Parathyroid adenoma (tissue), 2 donors: ENCODE measurements around the gene ADGRD2.

Experiments
- H2AFZ ChIP-seq: fragments of 300-600 bp; sonication (generic); one replicate; pipeline ENCODE4 v1.7.0; 2017; ENCODE audit warnings: antibody characterized with exemption, mild to moderate bottlenecking
- H3K27ac ChIP-seq: fragments of 300-600 bp; sonication (generic); one replicate; pipeline ENCODE4 v1.7.0; 2017
- H3K27me3 ChIP-seq: fragments of 300-600 bp; sonication (generic); one replicate; pipeline ENCODE4 v1.7.0; 2017; ENCODE audit warnings: low read length; ENCODE audit not compliant: control insufficient read depth, insufficient read depth
- H3K36me3 ChIP-seq: fragments of 300-600 bp; sonication (generic); one replicate; pipeline ENCODE4 v1.7.0; 2017; ENCODE audit warnings: low read length; ENCODE audit not compliant: control insufficient read depth, insufficient read depth
- H3K4me1 ChIP-seq: fragments of 300-600 bp; sonication (generic); one replicate; pipeline ENCODE4 v1.7.0; 2017; ENCODE audit warnings: control low read depth
- H3K4me2 ChIP-seq: fragments of 300-600 bp; sonication (generic); one replicate; pipeline ENCODE4 v1.7.0; 2017; ENCODE audit warnings: low read length
- H3K4me3 ChIP-seq: fragments of 300-600 bp; sonication (generic); one replicate; pipeline ENCODE4 v1.7.0; 2017; ENCODE audit warnings: low read depth, low read length
- H3K79me2 ChIP-seq: fragments of 300-600 bp; sonication (generic); one replicate; pipeline ENCODE4 v1.7.0; 2017; ENCODE audit warnings: control low read depth
- H3K9ac ChIP-seq: fragments of 300-600 bp; sonication (generic); one replicate; pipeline ENCODE4 v1.7.0; 2017; ENCODE audit warnings: mild to moderate bottlenecking
- H3K9me3 ChIP-seq: fragments of 300-600 bp; sonication (generic); one replicate; pipeline ENCODE4 v1.7.0; 2017; ENCODE audit warnings: low read length; ENCODE audit not compliant: control insufficient read depth
- TF ChIP-seq, protein P1 (sequence below): fragments of 300-600 bp; sonication (generic); IDR thresholded peaks from one replicate; pipeline ENCODE4 v1.7.0; 2017; ENCODE audit warnings: antibody characterized with exemption, mild to moderate bottlenecking
- donor health status: primary hyperparathyroidism.

The ADGRD2 gene

DNA sequence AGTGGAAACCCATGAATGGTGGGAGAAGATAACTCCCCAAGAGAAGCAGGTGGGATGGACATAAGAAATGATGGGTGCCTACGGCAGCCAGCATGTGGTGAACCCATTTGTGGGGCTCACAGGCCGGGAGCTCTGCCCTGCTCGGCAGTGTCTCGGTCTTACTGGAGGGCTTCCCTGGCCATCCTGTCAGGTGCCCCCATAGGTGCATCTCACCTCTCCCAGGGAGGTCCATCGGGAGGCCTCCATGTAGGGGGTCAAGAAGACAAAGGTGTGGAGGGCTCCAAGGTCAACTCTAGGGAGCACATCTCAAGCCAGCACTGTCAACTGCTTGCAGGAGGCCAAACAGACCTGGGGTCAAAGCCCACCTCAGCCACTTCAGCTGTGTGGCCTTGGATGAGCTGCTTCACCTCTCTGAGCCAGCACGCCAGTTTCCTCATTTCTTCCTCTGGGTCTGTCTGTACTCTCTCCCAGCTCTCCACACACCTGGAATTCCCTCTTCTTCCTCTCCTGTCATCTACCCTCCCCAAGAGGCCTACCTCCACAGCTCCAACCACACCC is 10.5 kb upstream of the ADGRD2 start:
- Histone ChIP-seq H3K9ac (no peak overlapping the region), H3K27ac (no peak overlapping the region), H2AFZ (no peak overlapping the region), H3K79me2 (no peaks in the 10 kb centered on the region), H3K4me1 (no peaks in the 10 kb centered on the region), H3K27me3 (no peaks in the 10 kb centered on the region), H3K36me3 (no peaks in the 10 kb centered on the region), H3K9me3 (no peaks in the 10 kb centered on the region), H3K4me3 (no peak overlapping the region), H3K4me2 (no peak overlapping the region)
- TF ChIP-seq, protein P1, sequence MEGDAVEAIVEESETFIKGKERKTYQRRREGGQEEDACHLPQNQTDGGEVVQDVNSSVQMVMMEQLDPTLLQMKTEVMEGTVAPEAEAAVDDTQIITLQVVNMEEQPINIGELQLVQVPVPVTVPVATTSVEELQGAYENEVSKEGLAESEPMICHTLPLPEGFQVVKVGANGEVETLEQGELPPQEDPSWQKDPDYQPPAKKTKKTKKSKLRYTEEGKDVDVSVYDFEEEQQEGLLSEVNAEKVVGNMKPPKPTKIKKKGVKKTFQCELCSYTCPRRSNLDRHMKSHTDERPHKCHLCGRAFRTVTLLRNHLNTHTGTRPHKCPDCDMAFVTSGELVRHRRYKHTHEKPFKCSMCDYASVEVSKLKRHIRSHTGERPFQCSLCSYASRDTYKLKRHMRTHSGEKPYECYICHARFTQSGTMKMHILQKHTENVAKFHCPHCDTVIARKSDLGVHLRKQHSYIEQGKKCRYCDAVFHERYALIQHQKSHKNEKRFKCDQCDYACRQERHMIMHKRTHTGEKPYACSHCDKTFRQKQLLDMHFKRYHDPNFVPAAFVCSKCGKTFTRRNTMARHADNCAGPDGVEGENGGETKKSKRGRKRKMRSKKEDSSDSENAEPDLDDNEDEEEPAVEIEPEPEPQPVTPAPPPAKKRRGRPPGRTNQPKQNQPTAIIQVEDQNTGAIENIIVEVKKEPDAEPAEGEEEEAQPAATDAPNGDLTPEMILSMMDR, result no peak

DNA sequence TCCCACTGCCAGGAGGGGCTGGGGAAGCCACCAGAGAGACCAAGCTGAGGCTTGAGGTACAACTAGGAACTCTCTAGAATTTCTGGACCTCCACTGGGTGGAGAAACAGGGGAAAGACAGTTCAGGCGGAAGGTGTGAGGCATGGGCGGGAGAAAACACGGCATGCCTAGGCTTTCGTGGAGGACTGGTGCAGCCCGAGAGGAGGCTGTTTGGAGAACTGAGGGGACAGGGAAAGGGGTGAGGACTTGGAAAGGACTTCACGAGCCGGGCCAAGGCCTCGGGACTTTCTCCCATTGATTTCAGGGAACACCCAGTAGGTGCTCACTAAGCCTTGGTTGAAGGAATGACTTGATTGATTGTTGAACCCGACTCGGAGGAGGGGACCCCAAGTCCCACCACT is 9.5 kb upstream of the ADGRD2 start:
- Histone ChIP-seq H3K9me3 (no peaks in the 10 kb centered on the region), H3K9ac (no peak overlapping the region), H3K36me3 (no peaks in the 10 kb centered on the region), H3K4me2 (no peak overlapping the region), H2AFZ (no peak overlapping the region), H3K4me1 (no peaks in the 10 kb centered on the region), H3K27me3 (no peaks in the 10 kb centered on the region), H3K27ac (no peak overlapping the region), H3K4me3 (no peak overlapping the region), H3K79me2 (no peaks in the 10 kb centered on the region)
- TF ChIP-seq, protein P1, result no peak

DNA sequence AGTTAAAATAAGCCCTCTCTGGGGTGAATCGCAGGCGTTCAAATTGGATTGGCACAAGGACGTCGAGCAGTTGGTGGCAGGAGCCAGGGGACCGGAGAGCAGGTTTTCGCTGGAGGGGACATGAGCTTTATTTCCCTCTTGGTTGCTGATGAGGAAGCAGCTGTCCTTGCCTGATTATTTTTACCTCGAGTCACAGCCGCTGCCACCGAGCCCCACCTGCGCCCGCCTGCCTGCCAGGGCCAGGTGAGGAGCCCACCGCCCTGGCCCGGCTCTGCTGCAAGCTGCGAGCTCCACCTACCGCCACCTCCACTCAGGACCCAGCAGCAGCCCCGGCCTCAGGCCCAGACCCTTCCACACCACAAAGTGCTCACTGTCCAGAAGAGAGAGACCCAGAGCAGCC is 9.0 kb upstream of the ADGRD2 start:
- TF ChIP-seq, protein P1, result no peak
- Histone ChIP-seq H2AFZ (no peak overlapping the region), H3K9ac (no peak overlapping the region)

DNA sequence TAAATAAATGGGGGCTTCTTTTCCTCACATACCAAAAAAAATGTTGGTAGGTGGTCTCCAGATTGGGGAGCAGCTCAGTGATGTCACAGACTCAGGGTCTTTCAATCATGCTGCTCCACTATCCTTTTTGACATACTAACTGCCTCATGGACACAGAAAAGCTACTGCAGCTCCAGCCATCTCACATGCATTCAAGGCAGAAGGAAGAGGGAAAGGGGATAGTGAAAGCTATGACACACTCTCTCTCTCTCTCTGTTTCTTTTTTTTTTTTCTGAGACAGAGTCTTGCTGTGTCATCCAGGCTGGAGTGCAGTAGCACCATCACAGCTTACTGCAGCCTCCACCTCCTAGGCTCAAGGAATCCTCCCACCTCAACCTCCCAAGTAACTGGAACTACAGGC is 7.9 kb upstream of the ADGRD2 start:
- TF ChIP-seq, protein P1, result no peak
- Histone ChIP-seq H3K27me3 (no peaks in the 10 kb centered on the region), H2AFZ (no peak overlapping the region)

More for the DNA sequence above, 9.0 kb upstream of the ADGRD2 start:
- Histone ChIP-seq H3K4me3 (no peak overlapping the region), H3K9me3 (no peaks in the 10 kb centered on the region), H3K4me1 (no peaks in the 10 kb centered on the region), H3K79me2 (no peaks in the 10 kb centered on the region), H3K27me3 (no peaks in the 10 kb centered on the region), H3K36me3 (no peaks in the 10 kb centered on the region), H3K4me2 (no peak overlapping the region), H3K27ac (no peak overlapping the region)

DNA sequence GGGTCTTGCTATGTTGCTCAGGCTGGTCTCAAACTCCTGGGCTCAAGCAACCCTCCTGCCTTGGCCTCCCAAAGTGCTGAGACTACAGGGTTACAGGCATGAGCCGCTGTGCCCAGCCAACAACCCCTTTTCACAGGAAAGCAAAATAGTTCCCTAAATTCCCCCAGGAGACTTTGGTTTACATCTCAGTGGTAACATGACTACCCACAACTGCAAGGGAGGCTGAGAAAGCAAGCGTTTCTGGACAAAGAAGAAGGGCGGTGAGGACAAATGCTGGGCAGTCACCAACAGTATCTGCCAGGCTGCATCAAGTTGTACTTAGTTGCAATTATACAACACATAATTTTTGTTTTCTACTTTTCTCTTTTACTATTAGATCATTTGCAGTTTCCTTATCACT is 7.4 kb upstream of the ADGRD2 start:
- TF ChIP-seq, protein P1, result no peak
- H3K4me1 ChIP-seq, result no peaks in the 10 kb centered on the region
- H3K4me3 ChIP-seq, result no peak overlapping the region
- H3K79me2 ChIP-seq, result no peaks in the 10 kb centered on the region
- no peak overlapping the region for H3K9ac ChIP-seq
- H3K27me3 ChIP-seq, result no peaks in the 10 kb centered on the region
- no peak overlapping the region for H3K27ac ChIP-seq
- H3K36me3 ChIP-seq, result no peaks in the 10 kb centered on the region
- H3K4me2 ChIP-seq, result no peak overlapping the region
- no peak overlapping the region for H2AFZ ChIP-seq
- H3K9me3 ChIP-seq, result no peaks in the 10 kb centered on the region

More for the DNA sequence above, 7.9 kb upstream of the ADGRD2 start:
- Histone ChIP-seq H3K4me2 (no peak overlapping the region), H3K27ac (no peak overlapping the region), H3K36me3 (no peaks in the 10 kb centered on the region), H3K9me3 (no peaks in the 10 kb centered on the region), H3K4me1 (no peaks in the 10 kb centered on the region), H3K9ac (no peak overlapping the region), H3K79me2 (no peaks in the 10 kb centered on the region), H3K4me3 (no peak overlapping the region)
